Inflammatory macrophage (primary cell): ENCODE data around the gene JUN.
A peak's percentile ranks its signal among the peaks of the same experiment; 100 is the strongest.

Source experiments
- DNase-seq, 2 donors: peaks; one replicate each; pipeline ENCODE4 v3.0.0-alpha.2; 2020 to 2022
- total RNA-seq, 18 experiments: gene quantifications; one replicate each; lab custom pipeline; 2026; ENCODE audit warnings: mixed read lengths in 6 of 18, inconsistent platforms in 2 of 18; lab: John Stamatoyannopoulos, UW

JUN gene
- 72.9 to 599 (median 164) reads per million in 18 experiments for total RNA-seq

GRCh38 chr1:58783993-58784757 lies at the start of gene JUN:
TSS of gene JUN (minus strand) at chr1:58784047. CDS start at chr1:58783070, 977 bp downstream.
- peak; percentile 100 for DNase-seq

- DNase-seq = peak; percentile 77 to 79
Observed at GRCh38 chr1:58833166-58833565, 49.3 kb upstream of the JUN start.

- no peak for DNase-seq
Observed at GRCh38 chr1:58830291-58830690, 46.4 kb upstream of the JUN start.

GRCh38 chr1:58829866-58830265 lies 46.0 kb upstream of the JUN start:
- DNase-seq = peak in 1 of 2 donors; percentile 36

- no peak for DNase-seq
Observed at GRCh38 chr1:58827298-58827697, 43.5 kb upstream of the JUN start.

- no peak for DNase-seq
Observed at GRCh38 chr1:58824753-58825389, 41.0 kb upstream of the JUN start.

- peak; percentile 66 to 78 for DNase-seq
Observed at GRCh38 chr1:58823481-58824010, 39.7 kb upstream of the JUN start.

- DNase-seq = no peak
Observed at GRCh38 chr1:58821309-58821708, 37.5 kb upstream of the JUN start.

- DNase-seq = no peak
Observed at GRCh38 chr1:58818976-58819375, 35.1 kb upstream of the JUN start.

GRCh38 chr1:58818075-58818474 lies 34.2 kb upstream of the JUN start:
- no peak for DNase-seq

- DNase-seq = no peak
Observed at GRCh38 chr1:58816747-58817221, 32.9 kb upstream of the JUN start.

GRCh38 chr1:58816072-58816746 lies 32.4 kb upstream of the JUN start:
- DNase-seq = peak; percentile 94 to 96

GRCh38 chr1:58815686-58816071 lies 31.8 kb upstream of the JUN start:
- DNase-seq = peak; percentile 28 to 37

- DNase-seq = peak; percentile 91 to 95
Observed at GRCh38 chr1:58815069-58815685, 31.3 kb upstream of the JUN start.

- DNase-seq = peak in 1 of 2 donors; percentile 32
Observed at GRCh38 chr1:58814251-58815068, 30.6 kb upstream of the JUN start.

- no peak for DNase-seq
Observed at GRCh38 chr1:58813801-58814200, 30.0 kb upstream of the JUN start.

GRCh38 chr1:58813361-58813760 lies 29.5 kb upstream of the JUN start:
- no peak for DNase-seq

- no peak for DNase-seq
Observed at GRCh38 chr1:58812926-58813325, 29.1 kb upstream of the JUN start.

- no peak for DNase-seq
Observed at GRCh38 chr1:58812468-58812867, 28.6 kb upstream of the JUN start.

GRCh38 chr1:58811303-58811702 lies 27.5 kb upstream of the JUN start:
- no peak for DNase-seq

- peak; percentile 88 to 94 for DNase-seq
Observed at GRCh38 chr1:58809325-58810010, 25.6 kb upstream of the JUN start.
